HEK293 (cell line): Measurements from ENCODE around the gene TSPAN17.

ENCODE experiments used
- CTCF ChIA-PET: fragments of 350-600 bp; formaldehyde crosslinking; extraction: SDS; loops from one replicate; lab custom pipeline; 2021; ENCODE audit warnings: antibody characterized with exemption; lab: Yijun Ruan, JAX
- POLR2A ChIA-PET: fragments of 300-600 bp; formaldehyde crosslinking; extraction: SDS; loops from one replicate; lab custom pipeline; 2020; ENCODE audit warnings: antibody characterized with exemption, inconsistent platforms; lab: Yijun Ruan, JAX
- H3K27ac ChIP-seq: fragments of 200-500 bp; sonication (Bioruptor generic); 2 replicates; pipeline ENCODE4 v1.5.1; 2014; ENCODE audit warnings: low read depth, low read length, control low read depth, inconsistent platforms; ENCODE audit errors: extremely low read depth
- H3K36me3 ChIP-seq, 2 experiments: fragments of 200-500 bp in 1 of 2; sonication (Bioruptor generic) in 1 of 2; 1 replicate in 1 of 2; 2 replicates in 1 of 2; pipeline ENCODE4 v1.5.1; 2014 to 2017; ENCODE audit warnings: inconsistent platforms in 2 of 2, low read length in 2 of 2; ENCODE audit not compliant: control insufficient read depth in 2 of 2, insufficient read depth in 1 of 2
- H3K4me1 ChIP-seq: fragments of 200-500 bp; sonication (Bioruptor generic); 2 replicates; pipeline ENCODE4 v1.5.1; 2014; ENCODE audit warnings: mild to moderate bottlenecking, low read length, inconsistent platforms; ENCODE audit not compliant: control insufficient read depth, insufficient read depth
- H3K4me3 ChIP-seq: 2 replicates; pipeline ENCODE4 v1.5.1; 2011; ENCODE audit warnings: low read depth, mild to moderate bottlenecking, control low read depth, low read length, moderate library complexity
- H3K9me3 ChIP-seq: fragments of 200-500 bp; sonication (Bioruptor generic); 2 replicates; pipeline ENCODE4 v1.5.1; 2014; ENCODE audit warnings: low read depth, low read length, inconsistent platforms; ENCODE audit not compliant: control insufficient read depth, insufficient read depth
- BCL11B ChIP-seq: fragments of 450-650 bp; formaldehyde crosslinking; IDR thresholded peaks from 2 replicates; pipeline ENCODE4 v1.5.1; 2016; ENCODE audit warnings: low read depth, missing biosample characterization, missing genetic modification characterization
- EGR2 ChIP-seq: fragments of 450-650 bp; formaldehyde crosslinking; IDR thresholded peaks from 2 replicates; pipeline ENCODE4 v1.5.1; 2016; ENCODE audit warnings: low read depth, missing biosample characterization, missing genetic modification characterization
- GLIS2 ChIP-seq: fragments of 450-650 bp; formaldehyde crosslinking; IDR thresholded peaks from 2 replicates; pipeline ENCODE4 v1.5.1; 2016; ENCODE audit warnings: missing biosample characterization, missing genetic modification characterization
- OVOL3 ChIP-seq: fragments of 450-650 bp; formaldehyde crosslinking; IDR thresholded peaks from 2 replicates; pipeline ENCODE4 v1.5.1; 2016; ENCODE audit warnings: missing biosample characterization, missing genetic modification characterization
- REST ChIP-seq: fragments of 450-650 bp; formaldehyde crosslinking; IDR thresholded peaks from 2 replicates; pipeline ENCODE4 v1.5.1; 2016; ENCODE audit warnings: missing biosample characterization, missing genetic modification characterization
- SCRT2 ChIP-seq: fragments of 450-650 bp; formaldehyde crosslinking; IDR thresholded peaks from 2 replicates; pipeline ENCODE4 v1.5.1; 2016; ENCODE audit warnings: missing biosample characterization, missing genetic modification characterization
- TRIM28 ChIP-seq: IDR thresholded peaks from 2 replicates; pipeline ENCODE4 v1.6.1; 2011; ENCODE audit warnings: low read length, control low read depth, borderline replicate concordance
- ZBTB17 ChIP-seq: fragments of 450-650 bp; formaldehyde crosslinking; IDR thresholded peaks from 2 replicates; pipeline ENCODE4 v1.5.1; 2016; ENCODE audit warnings: missing biosample characterization, missing genetic modification characterization
- ZFHX2 ChIP-seq: fragments of 450-650 bp; formaldehyde crosslinking; conservative IDR thresholded peaks from 2 replicates; pipeline ENCODE4 v1.5.1; 2016; ENCODE audit warnings: missing biosample characterization, missing genetic modification characterization
- ZNF133 ChIP-seq: fragments of 450-650 bp; formaldehyde crosslinking; IDR thresholded peaks from 2 replicates; pipeline ENCODE4 v1.5.1; 2016; ENCODE audit warnings: missing biosample characterization, missing genetic modification characterization
- ZNF138 ChIP-seq: fragments of 450-650 bp; formaldehyde crosslinking; IDR thresholded peaks from 2 replicates; pipeline ENCODE4 v1.5.1; 2016; ENCODE audit warnings: missing biosample characterization, missing genetic modification characterization, borderline replicate concordance
- ZNF16 ChIP-seq: fragments of 450-650 bp; formaldehyde crosslinking; IDR thresholded peaks from 2 replicates; pipeline ENCODE4 v1.5.1; 2016; ENCODE audit warnings: low read depth, missing biosample characterization, missing genetic modification characterization
- ZNF221 ChIP-seq: fragments of 450-650 bp; formaldehyde crosslinking; IDR thresholded peaks from 2 replicates; pipeline ENCODE4 v1.5.1; 2017; ENCODE audit warnings: missing biosample characterization, missing genetic modification characterization, borderline replicate concordance
- ZNF248 ChIP-seq: fragments of 450-650 bp; formaldehyde crosslinking; IDR thresholded peaks from 2 replicates; pipeline ENCODE4 v1.5.1; 2017; ENCODE audit warnings: missing biosample characterization, missing genetic modification characterization
- ZNF274 ChIP-seq, 2 experiments: fragments of 200-500 bp in 1 of 2; fragments of 450-650 bp in 1 of 2; sonication (Bioruptor generic) in 1 of 2; formaldehyde crosslinking in 1 of 2; IDR thresholded peaks; 2 replicates each; pipeline versions ENCODE4 v1.5.1 to v1.6.1; 2014 to 2016; ENCODE audit warnings: borderline replicate concordance in 1 of 2, inconsistent platforms in 1 of 2, low read length in 1 of 2, missing biosample characterization in 1 of 2, missing genetic modification characterization in 1 of 2
- ZNF362 ChIP-seq: fragments of 450-650 bp; formaldehyde crosslinking; IDR thresholded peaks from 2 replicates; pipeline ENCODE4 v1.5.1; 2016; ENCODE audit warnings: missing biosample characterization, missing genetic modification characterization
- ZNF366 ChIP-seq: fragments of 450-650 bp; formaldehyde crosslinking; conservative IDR thresholded peaks from 2 replicates; pipeline ENCODE4 v1.5.1; 2016; ENCODE audit warnings: missing biosample characterization, missing genetic modification characterization
- ZNF391 ChIP-seq: fragments of 450-650 bp; formaldehyde crosslinking; IDR thresholded peaks from 2 replicates; pipeline ENCODE4 v1.5.1; 2016; ENCODE audit warnings: low read depth, missing biosample characterization, missing genetic modification characterization, borderline replicate concordance
- ZNF433 ChIP-seq: fragments of 450-650 bp; formaldehyde crosslinking; IDR thresholded peaks from 2 replicates; pipeline ENCODE4 v1.5.1; 2016; ENCODE audit warnings: missing biosample characterization, missing genetic modification characterization, low read depth
- ZNF513 ChIP-seq: fragments of 450-650 bp; IDR thresholded peaks from 2 replicates; pipeline ENCODE4 v1.5.1; 2018; ENCODE audit warnings: missing biosample characterization, missing genetic modification characterization
- ZNF658 ChIP-seq: fragments of 450-650 bp; formaldehyde crosslinking; IDR thresholded peaks from 2 replicates; pipeline ENCODE4; 2016; ENCODE audit warnings: missing biosample characterization, missing genetic modification characterization
- ZNF677 ChIP-seq: fragments of 450-650 bp; IDR thresholded peaks from 2 replicates; pipeline ENCODE4 v1.5.0; 2018; ENCODE audit warnings: missing biosample characterization, mild to moderate bottlenecking, missing genetic modification characterization, moderate library complexity
- ZXDB ChIP-seq: fragments of 450-650 bp; formaldehyde crosslinking; IDR thresholded peaks from 2 replicates; pipeline ENCODE4 v1.5.1; 2016; ENCODE audit warnings: missing biosample characterization, missing genetic modification characterization

The TSPAN17 gene

GRCh38 chr5:176659512-176659839 is 12.2 kb downstream of the TSPAN17 start:
- TF ChIP-seq ZNF433 (tag by site-specific recombination) (no peak), ZNF274 (IDR thresholded peaks at IDR 0.05; ENCODE audit: low read length) (no peak), ZNF274 (tag by site-specific recombination; IDR thresholded peaks at IDR 0.05; ENCODE audit: borderline replicate concordance) (no peak), ZNF658 (tag by site-specific recombination) (no peak), GLIS2 (tag by site-specific recombination) (no peak), BCL11B (tag by site-specific recombination) (no peak), SCRT2 (tag by site-specific recombination) (no peak), ZNF133 (tag by site-specific recombination) (no peak)
- TF ChIP-seq, all 188 proteins: peak for 0
- ChIA-PET CTCF (interaction anchor here (0.6 to 3.7 kb wide), 9 partner anchors 24 to 453 kb away, joined by 3 to 78 read pairs (median 10); no protein-coding TSS in a partner anchor), POLR2A (no interaction called here)
- H3K4me1 ChIP-seq = no peaks in the 10 kb centered on the region
- no peak overlapping the region for H3K4me3 ChIP-seq
- peaks cover 0 to 4% of the 10 kb centered on the region in 2 experiments; a peak in 1 of 3 replicates for H3K36me3 ChIP-seq
- H3K27ac ChIP-seq = no peak overlapping the region
- H3K9me3 ChIP-seq = no peaks in the 10 kb centered on the region

GRCh38 chr5:176659860-176660461 is 12.7 kb downstream of the TSPAN17 start:
- POLR2A ChIA-PET = interaction anchor here (1.1 to 1.3 kb wide), 2 partner anchors 241 to 243 kb away, joined by 3 read pairs; partner anchors contain the start of gene CLTB
- no peaks in the 10 kb centered on the region for H3K4me1 ChIP-seq
- H3K27ac ChIP-seq = no peak overlapping the region
- TF ChIP-seq ZNF677 (tag by site-specific recombination) (no peak), ZNF366 (tag by site-specific recombination) (peak; percentile 89), ZNF221 (tag by site-specific recombination) (no peak), EGR2 (tag by site-specific recombination) (peak; percentile 100), ZNF362 (tag by site-specific recombination) (no peak), ZNF513 (tag by site-specific recombination) (no peak), TRIM28 (no peak), ZNF16 (tag by site-specific recombination) (no peak), OVOL3 (tag by site-specific recombination) (no peak), ZNF138 (tag by site-specific recombination) (no peak), ZNF248 (no peak), ZFHX2 (tag by site-specific recombination) (peak; percentile 99), ZBTB17 (tag by site-specific recombination) (peak; percentile 91), ZXDB (tag by site-specific recombination) (no peak), REST (tag by site-specific recombination) (no peak), ZNF391 (tag by site-specific recombination) (no peak)
- no peak overlapping the region for H3K4me3 ChIP-seq
- H3K9me3 ChIP-seq = no peaks in the 10 kb centered on the region
- CTCF ChIA-PET = interaction anchor here (0.5 to 3.7 kb wide), 92 partner anchors 9 to 930 kb away, joined by 3 to 78 read pairs (median 5); partner anchors contain the start of genes HK3, TSPAN17 and ZNF346
- peaks cover 0 to 4% of the 10 kb centered on the region in 2 experiments; a peak in 1 of 3 replicates for H3K36me3 ChIP-seq
